ENCODE data around the gene JAZF1.

Gene JAZF1

GRCh38 chr7:28069388-28069787 lies 111.2 kb downstream of the JAZF1 start:
- DNase-seq: no peak

DNA sequence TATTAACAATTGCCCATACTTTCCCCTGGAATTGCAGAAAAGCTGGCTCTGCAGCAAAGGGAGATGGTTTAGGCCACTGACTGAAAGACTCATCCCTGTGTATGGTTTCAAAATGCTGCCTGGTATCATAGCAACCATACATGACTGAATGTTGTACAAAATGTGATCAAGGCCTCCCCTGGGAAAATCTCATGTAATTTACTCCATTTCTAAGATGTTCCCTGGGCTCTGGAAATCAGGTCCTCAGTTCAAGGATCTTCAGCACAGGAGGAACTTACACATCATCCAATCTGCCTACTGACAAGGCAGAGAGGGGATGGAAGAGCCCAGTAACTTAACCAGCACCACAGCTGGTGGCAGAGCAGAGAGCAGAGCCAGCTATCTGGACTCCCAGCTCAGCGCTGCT lies 111.8 kb downstream of the JAZF1 start:
- DNase-seq: no peak

GRCh38 chr7:28067171-28067570 lies 113.4 kb downstream of the JAZF1 start:
- DNase-seq: no peak

GRCh38 chr7:28065721-28066285 lies 114.8 kb downstream of the JAZF1 start:
- no peak for DNase-seq

DNA sequence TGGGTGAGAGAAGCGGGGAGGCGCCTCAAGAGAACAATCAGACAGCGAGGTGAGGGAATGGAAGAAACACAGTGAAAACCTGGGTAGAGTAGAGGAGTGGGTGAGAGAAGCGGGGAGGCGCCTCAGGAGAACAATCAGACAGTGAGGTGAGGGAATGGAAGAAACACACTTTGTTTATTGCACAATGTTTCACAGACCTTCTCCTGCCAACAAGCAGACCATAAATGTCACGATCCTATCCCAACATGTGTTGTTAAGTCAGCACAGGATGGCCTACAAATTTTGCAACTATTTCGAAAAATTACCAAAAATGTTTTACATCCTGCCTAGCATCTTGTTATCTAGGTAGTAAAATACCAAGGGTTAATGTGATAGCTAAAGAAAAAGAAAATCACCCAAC lies 115.3 kb downstream of the JAZF1 start:
- DNase-seq: no peak

- DNase-seq: no peak
Measured at GRCh38 chr7:28064437-28064836, 116.2 kb downstream of the JAZF1 start.

DNA sequence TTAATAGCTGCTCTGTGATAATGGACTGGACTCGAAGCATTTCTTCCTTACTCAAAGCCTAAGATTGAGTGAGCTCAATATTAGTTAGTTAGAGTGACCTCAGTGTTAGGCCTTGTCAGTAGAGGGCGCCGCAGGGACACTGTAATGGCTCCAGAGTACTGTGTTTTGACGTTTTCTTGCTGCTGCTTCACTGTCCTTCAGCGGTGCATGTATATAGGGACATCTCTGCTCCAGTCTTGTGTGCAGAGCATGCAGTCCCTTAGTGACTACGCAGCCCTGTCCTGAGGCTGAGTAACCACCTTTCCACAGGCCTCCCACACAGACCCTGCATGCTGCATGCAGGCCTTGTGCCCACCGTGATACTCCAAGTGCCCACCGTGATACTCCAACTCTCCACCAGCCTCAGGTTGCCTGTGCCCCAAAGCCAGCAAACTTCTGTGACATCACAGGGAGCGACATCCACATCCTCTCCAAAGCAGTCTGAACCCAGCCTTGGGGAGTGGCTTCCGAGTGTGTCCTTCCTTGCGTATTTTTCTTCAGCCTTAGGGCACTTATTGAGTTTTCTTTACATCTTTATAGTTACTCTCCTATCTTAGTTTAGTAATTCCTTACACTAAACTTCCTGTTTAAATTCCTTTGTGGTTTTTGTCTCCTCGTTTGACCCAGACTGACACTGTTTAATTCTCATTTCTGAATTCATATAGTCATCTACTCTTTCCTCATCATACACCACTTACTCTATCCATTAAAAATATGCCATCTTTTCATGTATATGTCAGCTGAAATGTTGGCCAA lies 118.2 kb downstream of the JAZF1 start:
- DNase-seq: peak; percentile 60

- no peak for DNase-seq
Measured at GRCh38 chr7:28061824-28062196, 118.8 kb downstream of the JAZF1 start.

GRCh38 chr7:28060371-28060950 lies 120.1 kb downstream of the JAZF1 start:
- no peak for DNase-seq

GRCh38 chr7:28055161-28055544 lies 125.4 kb downstream of the JAZF1 start:
- DNase-seq: no peak

DNA sequence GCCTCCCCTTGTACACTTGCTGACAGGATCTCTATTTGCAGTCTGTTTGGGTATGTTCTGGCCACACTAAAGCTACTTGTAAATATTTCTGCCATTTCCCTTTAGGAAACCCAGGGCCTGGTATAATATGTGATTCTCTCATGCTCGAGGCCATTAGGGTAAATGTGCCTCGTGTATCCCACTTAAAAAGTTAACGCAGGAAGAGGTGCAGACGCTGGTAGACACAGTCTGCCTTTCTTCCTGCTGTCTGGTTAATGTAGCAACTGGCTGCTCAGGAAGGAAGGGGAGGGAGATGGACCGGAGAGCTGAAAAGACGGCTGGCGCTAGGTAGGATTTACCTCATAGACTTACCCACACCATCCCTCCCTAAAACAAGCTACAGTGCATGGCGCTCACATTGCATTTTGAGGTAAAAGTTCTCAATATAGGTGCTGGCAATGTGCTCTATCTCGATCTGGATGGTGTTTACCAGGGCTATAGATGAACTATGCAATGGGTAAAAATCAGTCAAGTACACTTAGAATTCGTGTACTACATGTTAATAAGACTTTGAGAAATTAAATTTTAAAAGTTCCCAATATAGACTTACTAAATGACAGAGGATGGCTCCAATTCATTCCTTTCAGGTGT lies 125.9 kb downstream of the JAZF1 start:
- no peak for DNase-seq

DNA sequence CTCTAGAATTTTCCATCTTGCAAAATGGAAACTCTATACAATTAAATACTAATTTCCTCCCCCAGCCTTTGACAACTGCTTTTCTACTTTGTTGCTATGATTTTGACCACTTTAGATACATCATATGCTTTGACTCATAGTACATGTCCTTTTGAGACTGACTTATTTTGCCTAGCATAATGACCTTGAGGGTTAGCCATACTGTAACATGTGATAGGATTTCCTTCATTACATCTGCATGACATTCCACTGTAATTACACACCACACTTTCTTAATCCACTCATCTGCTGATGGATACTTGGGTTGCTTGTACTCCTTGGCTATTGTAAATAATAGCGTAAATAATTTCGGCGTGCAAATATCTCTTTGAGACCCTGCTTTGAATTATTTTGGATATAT lies 127.7 kb downstream of the JAZF1 start:
- DNase-seq: no peak

GRCh38 chr7:28048694-28049093 lies 131.9 kb downstream of the JAZF1 start:
- DNase-seq: no peak

DNA sequence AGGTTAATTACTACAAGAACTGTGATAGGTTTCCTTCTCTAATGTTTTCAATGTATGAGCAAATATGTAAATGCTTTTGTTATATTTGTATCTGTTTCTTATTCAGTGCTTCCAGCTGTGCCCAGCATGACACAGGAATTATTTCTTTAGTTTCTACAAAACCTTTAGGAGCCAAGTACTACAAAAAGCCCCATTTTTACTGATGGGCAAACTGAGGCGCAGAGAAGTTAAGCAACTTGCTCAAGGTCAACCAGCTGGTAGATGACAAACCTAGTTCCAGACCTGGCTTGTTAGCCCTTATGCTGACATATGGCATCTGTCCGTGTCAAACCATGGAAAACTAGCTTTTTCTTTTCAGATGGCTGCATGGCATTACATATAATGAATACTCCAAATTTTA lies 134.6 kb downstream of the JAZF1 start:
- DNase-seq: no peak

DNA sequence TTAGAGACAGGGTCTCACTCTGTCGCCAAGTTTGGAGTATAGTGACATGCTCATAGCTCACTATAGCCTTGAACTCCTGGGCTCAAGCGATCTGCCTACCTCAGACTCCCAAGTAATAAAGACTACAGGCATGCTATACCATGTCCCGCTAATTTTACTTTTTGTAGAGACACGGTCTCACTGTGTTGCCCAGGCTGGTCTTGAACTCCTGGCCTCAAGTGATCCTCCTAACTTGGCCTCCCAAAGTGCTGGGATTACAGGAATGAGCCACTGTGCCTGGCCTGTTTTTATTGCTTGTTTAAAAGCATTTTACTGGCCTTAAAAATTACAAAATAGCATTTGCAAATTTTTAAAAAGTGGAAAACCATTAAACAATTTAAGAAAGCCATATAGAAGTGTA lies 135.0 kb downstream of the JAZF1 start:
- no peak for DNase-seq

- no peak for DNase-seq
Measured at GRCh38 chr7:28044825-28045224, 135.8 kb downstream of the JAZF1 start.

- DNase-seq: no peak
Measured at GRCh38 chr7:28042721-28043120, 137.9 kb downstream of the JAZF1 start.

DNA sequence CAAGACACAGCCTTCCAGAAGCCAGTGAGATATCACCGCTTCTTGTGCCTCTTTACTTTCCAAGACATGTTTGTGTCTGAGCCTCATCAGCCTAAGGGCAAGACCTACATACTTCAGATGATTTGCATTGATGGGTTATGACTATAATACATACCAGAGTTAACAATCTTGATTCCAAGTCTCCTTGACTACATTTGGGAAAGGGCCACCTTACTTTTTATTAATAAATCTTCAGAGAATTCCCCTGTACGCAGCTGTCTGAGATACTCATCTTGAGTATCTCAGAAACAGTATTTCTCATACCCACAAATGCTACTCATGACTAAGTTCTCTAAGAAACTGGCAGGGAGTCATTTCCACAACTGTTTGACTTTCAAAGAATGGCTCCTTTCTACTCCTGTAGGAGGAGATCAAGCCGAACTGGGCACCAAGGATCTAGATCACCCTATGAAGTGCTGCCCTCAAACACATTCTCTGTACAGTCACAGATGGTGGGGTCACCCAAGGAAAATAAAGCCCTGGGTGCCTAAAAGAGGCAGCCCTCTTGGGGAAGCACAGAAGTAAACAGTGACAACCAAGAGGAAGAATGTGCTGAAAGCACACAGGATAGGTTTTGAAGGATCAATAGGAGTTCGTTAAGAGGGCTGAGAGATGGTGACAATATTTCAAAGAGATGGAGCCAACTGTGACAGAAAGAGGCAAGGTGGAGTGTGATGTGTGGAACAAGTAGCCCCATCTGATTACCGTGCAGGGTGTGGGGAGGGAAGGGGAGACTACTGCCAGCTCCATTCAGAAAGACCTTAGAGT lies 138.9 kb downstream of the JAZF1 start:
- no peak for DNase-seq

- no peak for DNase-seq
Measured at GRCh38 chr7:28038175-28038797, 142.3 kb downstream of the JAZF1 start.

DNA sequence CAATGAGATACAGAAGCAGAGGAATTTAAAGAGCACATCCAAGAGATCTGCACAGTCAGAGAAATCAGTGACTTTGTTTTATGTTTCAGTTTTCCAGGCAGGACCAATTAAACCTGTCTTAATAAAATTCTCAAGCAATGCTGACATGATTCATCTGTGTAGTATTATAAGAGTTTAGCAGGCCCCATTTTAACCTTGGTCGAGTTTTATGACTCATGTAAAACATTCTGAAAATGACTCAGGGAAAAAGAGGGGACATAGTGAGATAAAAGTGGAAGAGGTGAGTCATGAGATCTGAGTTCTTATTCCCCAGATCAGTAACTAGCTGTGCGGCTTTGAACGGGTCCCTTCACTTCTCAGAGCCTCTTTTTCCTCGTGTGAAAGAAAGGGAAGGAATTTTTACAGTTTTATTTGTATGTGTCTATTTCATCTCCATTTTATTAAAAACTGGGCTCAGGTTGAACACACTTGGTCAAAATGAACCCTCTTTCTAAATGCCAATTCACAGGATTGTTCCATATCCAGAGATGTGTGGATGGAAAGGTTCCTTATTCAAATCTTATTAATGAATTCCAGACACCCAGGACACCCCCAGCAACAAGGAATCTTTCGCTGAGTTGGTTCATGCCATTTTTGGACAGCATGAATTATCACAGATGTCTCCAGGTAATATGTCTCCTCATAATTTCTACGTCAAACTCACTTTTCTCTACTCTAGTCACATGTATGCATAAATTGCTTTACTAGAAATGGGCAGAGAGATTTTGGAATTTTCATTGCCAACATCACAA lies 143.2 kb downstream of the JAZF1 start:
- DNase-seq: no peak

DNA sequence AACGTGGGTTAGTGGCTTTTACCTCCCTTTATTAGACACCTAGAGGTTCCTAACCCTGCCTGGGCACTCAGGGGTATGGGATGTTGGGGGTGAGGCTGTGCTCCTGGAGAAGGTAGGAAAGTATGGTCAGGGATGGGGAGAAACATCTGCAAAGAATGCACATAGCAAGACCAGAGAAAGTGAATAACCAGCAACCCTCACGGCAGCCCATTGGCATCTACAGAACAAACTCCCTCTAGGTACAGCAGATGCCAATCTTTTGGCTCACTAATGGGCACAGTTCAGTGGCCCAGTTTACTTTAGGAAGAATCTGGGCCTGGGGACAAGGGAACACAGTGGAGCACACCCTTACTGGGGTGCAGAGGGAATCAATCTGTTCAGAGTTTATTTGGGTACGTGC lies 143.9 kb downstream of the JAZF1 start:
- DNase-seq: no peak

DNA sequence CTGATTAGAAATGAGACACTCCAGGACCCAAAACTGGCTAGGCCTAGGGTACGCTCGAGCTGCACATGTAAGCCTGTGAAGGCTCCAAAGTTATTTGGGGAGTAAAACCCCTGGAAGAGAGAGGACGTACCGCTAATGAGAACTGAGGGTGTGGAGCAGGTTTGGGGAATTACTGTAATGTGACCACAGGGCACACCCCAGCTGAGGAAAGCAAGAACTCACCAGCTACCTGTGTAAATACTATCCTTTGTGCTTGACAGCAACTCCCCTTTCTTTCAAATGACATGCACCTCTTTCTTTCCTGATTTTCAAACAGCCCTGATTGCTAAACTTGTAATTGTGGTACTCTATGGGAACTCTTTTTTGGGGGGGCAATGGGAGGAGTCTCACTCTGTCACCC lies 147.2 kb downstream of the JAZF1 start:
- DNase-seq: no peak
